Stimulated activated CD4-positive, alpha-beta T cell treated with anti-CD3 and anti-CD28 coated beads, Interleukin-15, amount 100 ng/mL, for 24 hours (primary cell): Measurements from ENCODE around the gene INSC.

Experiments used
- DNase-seq: peaks from one replicate; pipeline ENCODE4 v3.0.0-alpha.2; 2020

Gene INSC

GRCh38 chr11:15149050-15149449 lies 34.3 kb downstream of the INSC start:
- DNase-seq, result no peak

DNA sequence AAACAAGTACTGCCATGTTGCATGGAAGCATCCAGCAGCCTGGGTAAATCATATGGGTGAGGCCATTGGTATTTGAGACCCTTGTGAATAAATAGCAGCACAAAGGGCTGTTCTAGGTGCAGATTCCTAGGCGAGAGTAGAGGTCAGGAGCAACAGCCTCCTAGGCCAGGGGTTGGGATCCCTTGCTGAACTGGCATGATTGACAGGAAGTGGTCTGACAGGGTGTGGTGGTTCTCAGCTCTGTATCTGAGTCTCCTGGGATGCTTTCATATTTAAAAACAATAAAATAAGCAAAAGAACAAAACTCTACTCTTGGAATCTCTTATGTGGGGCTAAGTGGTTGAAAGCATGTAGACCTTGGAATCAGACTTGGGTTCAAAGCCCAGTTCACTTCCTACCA lies 35.8 kb downstream of the INSC start:
- no peak for DNase-seq

DNA sequence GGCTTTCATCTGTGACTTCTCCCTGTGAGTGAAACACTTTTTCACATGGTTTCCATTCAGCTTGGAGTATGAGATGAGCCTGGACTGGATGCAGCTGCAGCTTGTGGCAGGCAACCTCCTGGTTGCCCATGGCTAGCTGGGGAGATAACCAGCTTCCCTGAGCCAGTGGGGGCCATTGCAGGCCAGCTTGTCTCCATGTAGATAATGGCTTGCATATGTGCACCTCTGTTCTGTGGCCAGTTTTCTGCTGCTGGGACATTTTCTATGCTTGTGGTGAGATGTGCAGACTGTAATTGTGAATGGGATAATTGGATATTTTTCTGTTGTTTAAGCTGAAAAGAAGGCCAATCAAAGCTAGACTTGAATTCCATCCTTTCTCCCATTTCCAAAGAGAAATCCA lies 38.5 kb downstream of the INSC start:
- DNase-seq, result no peak

DNA sequence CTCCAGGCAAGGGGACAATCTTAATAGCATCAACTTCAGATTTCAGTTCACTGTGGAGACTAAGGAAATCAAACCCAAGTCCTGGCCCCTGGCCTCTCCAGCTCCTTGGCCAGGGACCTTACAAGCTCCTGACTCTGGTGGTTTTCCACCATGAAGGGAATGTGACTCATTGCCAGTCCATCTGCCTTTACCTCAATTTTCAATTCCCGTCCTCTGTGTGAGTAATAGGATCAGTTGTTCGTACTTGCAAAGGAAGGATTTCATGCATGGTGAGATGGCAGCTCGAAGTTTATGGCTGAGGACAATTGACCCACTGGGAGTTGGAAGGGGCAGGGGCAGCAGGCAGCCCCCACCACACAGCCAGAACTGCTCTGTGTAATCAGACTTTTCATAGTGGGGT lies 42.5 kb downstream of the INSC start:
- no peak for DNase-seq

DNA sequence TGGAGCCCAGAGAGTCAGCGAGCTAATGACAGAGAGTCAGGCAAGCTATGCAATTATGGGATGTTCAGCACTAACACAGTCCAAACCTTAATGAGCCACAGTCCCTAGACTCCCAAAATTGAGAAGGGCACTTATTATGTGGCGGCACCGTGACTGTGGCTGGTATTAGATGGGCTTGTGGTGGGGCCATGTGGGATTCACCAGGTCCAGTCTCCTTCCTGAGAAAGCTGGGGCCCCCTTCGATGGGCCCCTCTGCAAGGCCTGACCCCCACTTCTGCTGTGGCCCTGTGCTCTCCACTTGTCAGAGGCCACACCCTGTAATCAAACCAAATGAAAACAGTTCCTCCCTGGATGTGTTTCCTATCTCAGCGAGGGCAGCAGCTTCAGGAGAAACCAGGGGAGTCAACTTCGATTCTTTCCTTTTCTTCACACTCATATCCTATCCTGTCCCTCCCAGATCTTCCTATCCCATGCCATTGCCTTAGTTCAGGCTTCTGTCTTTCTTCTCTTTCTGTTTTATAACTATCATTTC lies 42.9 kb downstream of the INSC start:
- DNase-seq, result no peak

DNA sequence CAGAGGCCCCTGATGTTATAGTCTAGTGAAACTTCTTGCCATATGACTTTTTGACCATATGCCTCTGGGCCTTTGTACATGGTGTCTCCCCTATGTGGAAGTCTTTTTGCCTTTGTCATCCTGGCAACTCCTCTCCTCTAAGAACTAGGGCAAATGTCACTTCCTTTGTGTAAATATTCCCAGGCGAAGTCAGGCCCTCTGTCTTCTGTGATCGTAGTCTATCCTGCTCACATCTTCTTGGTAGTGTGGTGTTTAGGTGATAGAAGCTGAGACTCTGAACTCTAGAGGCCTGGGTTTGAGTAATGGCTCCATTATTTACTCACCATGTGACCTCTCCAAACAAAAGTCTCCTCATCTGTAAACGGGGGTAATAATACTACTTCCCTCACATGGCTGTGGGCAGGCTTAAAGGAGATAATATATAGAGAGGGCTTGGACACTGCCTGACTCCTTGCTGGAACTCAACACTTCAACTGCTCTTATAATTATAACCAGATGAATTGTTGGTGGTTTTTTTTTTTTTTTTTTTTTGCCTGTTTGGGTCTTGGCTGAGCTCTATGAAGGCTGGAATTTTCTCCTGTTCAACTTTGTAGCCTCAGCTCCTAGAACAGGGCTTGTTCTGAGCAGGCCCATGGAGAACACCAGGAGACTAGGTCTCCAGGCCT lies 43.8 kb downstream of the INSC start:
- no peak for DNase-seq

- no peak for DNase-seq
These were observed 44.4 kb downstream of the INSC start for GRCh38 chr11:15159085-15159484.

DNA sequence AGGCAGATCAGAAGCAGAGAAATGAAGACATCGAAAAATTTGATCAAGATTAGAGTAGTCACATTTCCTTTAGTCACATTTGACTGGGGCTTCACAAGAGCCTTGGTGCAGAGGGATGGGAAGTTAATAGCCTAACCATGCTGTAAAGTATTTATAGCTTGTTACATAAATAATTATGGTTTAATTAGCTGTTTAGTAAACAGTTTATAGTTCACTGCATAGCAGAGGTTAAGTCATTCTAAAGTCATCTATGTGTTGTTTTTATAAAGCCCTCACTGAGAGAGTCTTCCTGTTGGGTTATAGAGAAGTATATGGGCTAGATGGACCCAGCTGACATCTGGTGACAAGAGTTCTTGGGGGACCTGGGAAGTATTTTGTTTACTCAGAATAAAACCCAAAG lies 47.1 kb downstream of the INSC start:
- no peak for DNase-seq

DNA sequence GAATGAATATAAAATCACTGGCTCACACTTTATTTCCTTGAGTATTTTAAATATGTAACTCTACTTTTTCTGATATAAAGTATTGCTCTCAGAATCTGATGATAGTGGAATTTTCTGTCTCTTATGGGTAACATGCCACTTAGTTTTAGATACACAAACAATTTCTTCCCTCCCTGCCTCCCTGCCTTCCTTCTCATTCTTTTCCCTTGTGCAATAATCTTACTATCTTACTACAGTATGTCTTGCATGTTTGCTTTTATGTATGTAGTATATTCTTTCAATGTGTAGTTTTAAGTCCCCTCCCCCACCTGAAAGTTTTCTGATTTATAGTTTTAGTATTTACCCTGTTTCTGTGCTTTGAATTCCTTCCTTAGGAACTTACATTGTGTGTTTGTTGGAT lies 48.4 kb downstream of the INSC start:
- DNase-seq, result no peak

GRCh38 chr11:15166204-15166603 lies 51.5 kb downstream of the INSC start:
- no peak for DNase-seq

GRCh38 chr11:15169815-15170551 lies 55.3 kb downstream of the INSC start:
- no peak for DNase-seq

GRCh38 chr11:15170698-15171097 lies 56.0 kb downstream of the INSC start:
- no peak for DNase-seq

DNA sequence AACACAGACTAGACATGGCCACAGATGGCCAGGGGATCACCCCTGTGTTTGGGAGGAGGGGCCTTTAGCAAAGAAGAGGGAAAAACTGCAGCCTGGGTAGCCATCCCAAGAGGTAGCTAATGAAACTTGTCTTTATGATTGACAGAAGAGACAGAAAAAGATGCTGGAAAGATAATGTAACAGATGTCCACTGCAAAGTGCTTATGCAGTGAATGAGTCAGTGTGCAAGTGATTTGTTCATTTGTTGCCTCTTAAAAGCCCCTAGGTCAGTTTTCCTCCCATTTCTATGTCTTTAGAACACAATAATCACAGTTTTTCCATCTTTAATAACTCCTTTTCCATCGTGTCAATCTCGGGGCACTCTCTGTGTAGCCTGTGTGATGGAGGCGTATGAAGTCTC lies 57.2 kb downstream of the INSC start:
- DNase-seq, result no peak

DNA sequence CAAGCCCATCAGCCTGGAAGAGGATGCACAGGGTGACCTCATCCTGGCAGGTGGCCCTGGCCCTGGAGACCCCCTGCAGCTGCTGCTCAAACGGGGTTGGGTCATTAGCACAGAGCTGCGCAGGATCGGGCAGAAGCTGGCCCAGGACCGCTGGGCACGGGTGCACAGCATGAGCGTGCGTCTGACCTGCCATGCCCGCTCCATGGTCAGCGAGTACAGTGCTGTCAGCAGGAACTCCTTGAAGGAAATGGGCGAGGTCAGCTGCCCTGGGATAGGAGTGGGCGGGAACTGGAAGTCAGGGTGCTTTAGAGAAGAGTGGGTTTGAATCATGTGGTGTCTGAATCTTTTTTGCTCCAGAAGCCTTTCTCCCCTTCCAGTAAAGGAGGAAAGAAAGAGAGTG lies 61.1 kb downstream of the INSC start:
- DNase-seq, result no peak

DNA sequence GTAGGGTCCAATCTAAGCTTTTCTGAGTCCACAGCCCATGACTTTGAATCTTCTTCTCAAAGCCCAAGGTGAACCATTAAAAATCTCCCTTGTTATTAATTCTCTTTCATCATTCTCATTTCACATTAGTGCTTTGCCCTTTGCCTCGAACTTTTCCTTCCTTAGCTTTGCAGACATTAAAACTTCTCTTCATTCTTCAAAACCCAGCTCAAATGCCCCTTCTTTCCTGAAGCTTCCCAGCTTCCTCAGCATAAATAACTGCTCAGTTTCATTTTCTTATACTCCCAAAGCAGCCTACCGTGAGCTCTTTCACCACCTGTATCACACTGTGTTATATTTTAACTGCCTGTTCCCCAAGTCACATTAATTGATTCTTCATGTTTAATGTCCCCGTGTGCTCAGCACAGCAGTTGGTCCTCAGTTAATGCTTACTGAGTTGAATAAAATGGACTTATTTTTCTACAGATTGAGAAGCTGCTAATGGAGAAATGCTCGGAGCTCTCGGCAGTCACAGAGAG lies 62.0 kb downstream of the INSC start:
- DNase-seq, result no peak

- no peak for DNase-seq
These were observed 62.8 kb downstream of the INSC start for GRCh38 chr11:15177491-15177890.

DNA sequence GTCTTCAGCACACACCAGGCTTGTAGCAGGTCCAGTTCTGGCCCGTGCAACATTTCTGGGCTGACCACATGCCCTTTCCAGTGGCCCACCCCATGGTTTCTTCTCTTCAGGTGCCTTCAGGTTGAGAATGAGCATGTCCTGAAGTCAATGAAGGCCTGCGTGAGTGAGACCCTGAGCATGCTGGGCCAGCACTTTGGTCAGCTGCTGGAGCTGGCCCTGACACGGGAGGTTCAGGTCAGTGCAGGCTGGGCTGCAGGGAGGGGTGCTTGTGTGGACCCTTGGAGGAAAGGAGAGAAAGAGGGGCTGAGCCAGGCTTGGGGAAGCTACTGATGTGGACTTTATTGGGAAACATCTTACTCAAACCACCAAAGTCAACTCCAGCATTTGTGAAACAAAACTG lies 63.5 kb downstream of the INSC start:
- no peak for DNase-seq

DNA sequence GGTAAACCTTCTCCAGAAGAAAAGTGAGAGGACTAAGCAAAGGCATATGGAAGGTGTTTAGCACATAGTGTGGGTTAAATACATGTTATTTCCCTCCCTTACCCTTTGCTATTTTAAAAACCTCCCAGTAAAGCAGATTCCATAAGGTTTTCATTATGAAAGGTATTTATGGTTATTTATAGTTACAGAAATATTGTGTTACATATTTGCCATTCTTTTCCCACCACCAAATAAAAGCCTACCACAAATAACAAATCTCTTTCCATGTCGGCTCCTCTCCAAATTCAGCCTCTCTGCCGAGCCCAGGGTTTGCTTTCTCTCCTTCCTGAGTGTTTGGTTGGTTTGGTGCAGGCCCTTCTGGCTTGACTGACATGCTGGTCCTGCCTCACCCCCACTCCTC lies 64.4 kb downstream of the INSC start:
- no peak for DNase-seq

- no peak for DNase-seq
These were observed 65.6 kb downstream of the INSC start for GRCh38 chr11:15180212-15180792.

- DNase-seq, result no peak
These were observed 67.6 kb downstream of the INSC start for GRCh38 chr11:15182372-15182771.

DNA sequence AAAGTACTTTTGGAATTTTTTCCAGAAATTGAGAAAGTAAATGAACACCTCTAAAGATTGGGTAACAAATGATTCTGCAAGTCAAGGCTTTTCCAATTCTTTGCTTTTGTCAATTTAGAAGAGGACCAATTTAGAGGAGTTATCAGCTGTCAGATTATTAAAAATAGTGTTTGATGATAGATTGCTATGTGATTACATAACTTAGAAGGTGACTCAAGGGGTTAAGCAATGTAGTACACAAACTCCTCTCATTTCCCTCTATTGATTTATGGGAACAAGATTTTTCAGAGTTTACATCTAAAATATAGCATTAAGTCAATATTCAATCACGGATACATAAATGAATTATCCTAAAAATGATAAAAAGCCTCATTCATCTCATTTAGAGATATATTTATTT lies 70.3 kb downstream of the INSC start:
- DNase-seq, result no peak

DNA sequence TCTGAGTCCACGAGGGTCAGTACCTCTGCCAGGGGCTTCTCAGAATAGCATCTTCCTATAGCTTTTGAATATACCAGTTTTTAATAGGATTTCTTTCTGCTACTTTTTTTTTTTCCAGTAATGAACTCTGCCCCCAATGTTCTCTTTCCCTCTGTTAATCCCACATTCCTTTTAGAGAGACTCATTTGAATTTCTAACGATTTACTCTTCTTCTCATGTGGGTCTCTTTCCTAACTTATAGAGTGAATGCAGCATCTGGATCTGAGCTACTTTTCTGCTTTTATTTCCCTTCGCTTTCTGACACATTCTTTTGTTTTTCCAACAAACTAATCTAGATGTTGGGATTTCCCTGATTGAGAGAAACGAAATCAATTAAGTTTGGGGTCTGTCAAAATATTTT lies 71.4 kb downstream of the INSC start:
- DNase-seq, result no peak

DNA sequence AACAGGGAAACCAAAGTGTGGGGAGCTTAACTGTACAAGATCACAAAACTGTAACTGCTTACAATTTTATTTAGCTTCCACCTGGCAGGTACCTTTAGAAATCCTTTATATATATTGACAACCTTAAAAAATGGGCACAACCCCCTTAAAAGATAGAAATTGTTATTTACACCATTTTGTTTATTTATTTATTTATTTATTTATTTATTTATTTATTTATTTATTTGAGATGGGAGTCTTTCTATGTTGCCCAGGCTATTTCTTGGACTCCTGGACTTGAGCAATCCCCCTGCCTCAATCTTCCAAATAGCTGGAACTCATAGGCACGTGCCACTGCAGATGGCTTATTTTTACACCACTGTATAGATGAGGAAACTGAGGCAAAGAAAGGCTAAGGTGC lies 74.5 kb downstream of the INSC start:
- no peak for DNase-seq
